K562 (cell line): ENCODE measurements around the gene SLC37A3. TPM values are rescaled to one million over a fixed set of nuclear protein-coding genes. Genes with fewer than 3 reads are reported as not detected.
A peak's percentile ranks its signal among the peaks of the same experiment; 100 is the strongest.

Experiments used
- MBD2 ChIP-seq: sonication (generic); IDR thresholded peaks from 2 replicates; pipeline ENCODE4 v1.6.1; 2016; ENCODE audit warnings: low read depth, borderline replicate concordance
- MTA3 ChIP-seq: fragments of 450-650 bp; formaldehyde crosslinking; IDR thresholded peaks from 2 replicates; pipeline ENCODE4 v1.6.1; 2017; ENCODE audit warnings: mild to moderate bottlenecking, borderline replicate concordance
- NCOA1 ChIP-seq: fragments of 450-650 bp; IDR thresholded peaks from 2 replicates; pipeline ENCODE4 v1.6.1; 2016; ENCODE audit warnings: low read depth
- NONO ChIP-seq, 2 experiments: fragments of 200-400 bp in 1 of 2; fragments of 450-650 bp in 1 of 2; formaldehyde crosslinking in 1 of 2; IDR thresholded peaks; 2 replicates each; pipeline ENCODE4 v1.6.1; 2017; ENCODE audit warnings: low read depth in 2 of 2, mild to moderate bottlenecking in 2 of 2, moderate library complexity in 2 of 2, low read length in 1 of 2
- NR4A1 ChIP-seq, 2 experiments: fragments of 250-450 bp in 1 of 2; fragments of 450-650 bp in 1 of 2; sonication (Bioruptor Pico) in 1 of 2; IDR thresholded peaks; 2 replicates each; pipeline versions ENCODE4 v1.4.0 to v1.6.1; 2016 to 2020; ENCODE audit warnings: mild to moderate bottlenecking in 2 of 2, missing compliant biosample characterization in 1 of 2, missing genetic modification characterization in 1 of 2, moderate library complexity in 1 of 2
- PHB2 ChIP-seq: fragments of 450-650 bp; IDR thresholded peaks from 2 replicates; pipeline ENCODE4 v1.6.1; 2017; ENCODE audit warnings: low read depth
- RFX1 ChIP-seq: fragments of 450-650 bp; IDR thresholded peaks from 2 replicates; pipeline ENCODE4 v1.6.1; 2016; ENCODE audit warnings: mild to moderate bottlenecking, moderate library complexity
- TCF7L2 ChIP-seq: fragments of 150-350 bp; IDR thresholded peaks from 2 replicates; pipeline ENCODE4 v1.6.1; 2016; ENCODE audit warnings: low read depth, mild to moderate bottlenecking, low read length, moderate library complexity
- TRIM24 ChIP-seq, 2 experiments: fragments of 450-650 bp; IDR thresholded peaks; 2 replicates each; pipeline ENCODE4 v1.6.1; 2016
- polyA plus RNA-seq, 8 experiments: library from polyadenylated mRNA; depleted of rRNA in 4 of 8; stranded (reverse) in 5 of 8; unstranded in 3 of 8; fragments of >200 nt; fragmentation: Nextera tagmentation in 2 of 8; fragmentation: Illumina TruSeq in 1 of 8; extraction: Ambion mirVana in 2 of 8; extraction: Trizol in 1 of 8; gene quantifications; 2 replicates each; pipeline versions ENCODE4 v1.2.1 to v1.2.3, GENCODE V29; 2011 to 2014; ENCODE audit warnings: inconsistent platforms in 1 of 8, missing spikeins in 1 of 8
- total RNA-seq, 7 experiments: library from RNA; depleted of rRNA in 6 of 7; stranded (reverse); fragments of >200 nt in 6 of 7; fragmentation: Illumina TruSeq in 2 of 7; extraction: Trizol in 2 of 7; gene quantifications; 2 replicates each; pipeline versions ENCODE4 v1.2.1 to v1.2.3, GENCODE V29; 2011 to 2021; ENCODE audit warnings: low replicate concordance in 1 of 7
- TF ChIP-seq, protein P1 (sequence below): sonication (generic); IDR thresholded peaks from 2 replicates; pipeline ENCODE4 v1.6.1; 2016
- TF ChIP-seq, protein P2 (sequence below): fragments of 450-650 bp; IDR thresholded peaks from 2 replicates; pipeline ENCODE4 v1.6.1; 2014; ENCODE audit warnings: low read depth, mild to moderate bottlenecking, moderate library complexity, borderline replicate concordance
- TF ChIP-seq, protein P3 (sequence below): fragments of 450-650 bp; IDR thresholded peaks from 2 replicates; pipeline ENCODE4 v1.6.1; 2017; ENCODE audit warnings: antibody characterized with exemption, mild to moderate bottlenecking

SLC37A3 gene
- total and polyA plus RNA-seq, 9 of the 15 experiments (the other 6 are each of a cell fraction or from before 2014, with no cell fraction given) = 11.7 to 59.1 (median 26.8) TPM

DNA sequence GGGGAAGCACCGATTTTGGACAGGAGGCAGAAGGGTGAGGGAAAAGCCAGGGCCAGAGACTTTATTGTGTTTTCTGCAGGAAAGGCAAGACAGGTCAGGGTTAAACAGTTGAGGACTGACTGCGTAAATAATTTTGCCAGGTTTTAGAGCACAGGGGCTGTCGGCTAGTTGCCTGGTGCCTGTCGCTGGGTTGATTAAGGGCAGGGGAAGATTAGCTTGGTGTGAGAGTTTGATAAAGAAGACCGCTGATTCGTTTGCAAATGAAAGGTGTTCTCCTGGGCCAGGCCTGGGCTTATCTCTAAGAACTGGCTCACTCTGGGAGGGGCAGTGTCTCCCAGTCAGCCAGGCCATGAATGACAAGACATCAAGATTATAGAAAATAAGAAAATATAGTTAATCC, 75.6 kb downstream of the SLC37A3 start (continued):
- TF ChIP-seq, protein P1, sequence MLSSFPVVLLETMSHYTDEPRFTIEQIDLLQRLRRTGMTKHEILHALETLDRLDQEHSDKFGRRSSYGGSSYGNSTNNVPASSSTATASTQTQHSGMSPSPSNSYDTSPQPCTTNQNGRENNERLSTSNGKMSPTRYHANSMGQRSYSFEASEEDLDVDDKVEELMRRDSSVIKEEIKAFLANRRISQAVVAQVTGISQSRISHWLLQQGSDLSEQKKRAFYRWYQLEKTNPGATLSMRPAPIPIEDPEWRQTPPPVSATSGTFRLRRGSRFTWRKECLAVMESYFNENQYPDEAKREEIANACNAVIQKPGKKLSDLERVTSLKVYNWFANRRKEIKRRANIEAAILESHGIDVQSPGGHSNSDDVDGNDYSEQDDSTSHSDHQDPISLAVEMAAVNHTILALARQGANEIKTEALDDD = peak; percentile 98
- TF ChIP-seq NCOA1 (peak; percentile 83; the same call in 1 of the 2 replicates), NR4A1 (CRISPR knock-in tag; IDR thresholded peaks at IDR 0.05) (no peak), NR4A1 (tag; IDR thresholded peaks at IDR 0.05) (0 out of 2 replicates have a peak, but pooled peaks have one; percentile 27), MBD2 (peak; percentile 56; the same call in 1 of the 2 replicates), MTA3 (peak; percentile 65), RFX1 (peak; percentile 53; the same call in 1 of the 2 replicates), NONO (IDR thresholded peaks at IDR 0.05; ENCODE audit: low read depth in 2 of 2, low read length in 1 of 2) (peak in 1 of 2 experiments; percentile 30; a peak in 1 of 4 replicates), TRIM24 (IDR thresholded peaks at IDR 0.05) (peak; percentile 93 to 95), PHB2 (peak; percentile 89), TCF7L2 (no peak)
- TF ChIP-seq, protein P2, sequence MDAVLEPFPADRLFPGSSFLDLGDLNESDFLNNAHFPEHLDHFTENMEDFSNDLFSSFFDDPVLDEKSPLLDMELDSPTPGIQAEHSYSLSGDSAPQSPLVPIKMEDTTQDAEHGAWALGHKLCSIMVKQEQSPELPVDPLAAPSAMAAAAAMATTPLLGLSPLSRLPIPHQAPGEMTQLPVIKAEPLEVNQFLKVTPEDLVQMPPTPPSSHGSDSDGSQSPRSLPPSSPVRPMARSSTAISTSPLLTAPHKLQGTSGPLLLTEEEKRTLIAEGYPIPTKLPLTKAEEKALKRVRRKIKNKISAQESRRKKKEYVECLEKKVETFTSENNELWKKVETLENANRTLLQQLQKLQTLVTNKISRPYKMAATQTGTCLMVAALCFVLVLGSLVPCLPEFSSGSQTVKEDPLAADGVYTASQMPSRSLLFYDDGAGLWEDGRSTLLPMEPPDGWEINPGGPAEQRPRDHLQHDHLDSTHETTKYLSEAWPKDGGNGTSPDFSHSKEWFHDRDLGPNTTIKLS = peak; percentile 19; the same call in 1 of the 2 replicates
- TF ChIP-seq, protein P3, sequence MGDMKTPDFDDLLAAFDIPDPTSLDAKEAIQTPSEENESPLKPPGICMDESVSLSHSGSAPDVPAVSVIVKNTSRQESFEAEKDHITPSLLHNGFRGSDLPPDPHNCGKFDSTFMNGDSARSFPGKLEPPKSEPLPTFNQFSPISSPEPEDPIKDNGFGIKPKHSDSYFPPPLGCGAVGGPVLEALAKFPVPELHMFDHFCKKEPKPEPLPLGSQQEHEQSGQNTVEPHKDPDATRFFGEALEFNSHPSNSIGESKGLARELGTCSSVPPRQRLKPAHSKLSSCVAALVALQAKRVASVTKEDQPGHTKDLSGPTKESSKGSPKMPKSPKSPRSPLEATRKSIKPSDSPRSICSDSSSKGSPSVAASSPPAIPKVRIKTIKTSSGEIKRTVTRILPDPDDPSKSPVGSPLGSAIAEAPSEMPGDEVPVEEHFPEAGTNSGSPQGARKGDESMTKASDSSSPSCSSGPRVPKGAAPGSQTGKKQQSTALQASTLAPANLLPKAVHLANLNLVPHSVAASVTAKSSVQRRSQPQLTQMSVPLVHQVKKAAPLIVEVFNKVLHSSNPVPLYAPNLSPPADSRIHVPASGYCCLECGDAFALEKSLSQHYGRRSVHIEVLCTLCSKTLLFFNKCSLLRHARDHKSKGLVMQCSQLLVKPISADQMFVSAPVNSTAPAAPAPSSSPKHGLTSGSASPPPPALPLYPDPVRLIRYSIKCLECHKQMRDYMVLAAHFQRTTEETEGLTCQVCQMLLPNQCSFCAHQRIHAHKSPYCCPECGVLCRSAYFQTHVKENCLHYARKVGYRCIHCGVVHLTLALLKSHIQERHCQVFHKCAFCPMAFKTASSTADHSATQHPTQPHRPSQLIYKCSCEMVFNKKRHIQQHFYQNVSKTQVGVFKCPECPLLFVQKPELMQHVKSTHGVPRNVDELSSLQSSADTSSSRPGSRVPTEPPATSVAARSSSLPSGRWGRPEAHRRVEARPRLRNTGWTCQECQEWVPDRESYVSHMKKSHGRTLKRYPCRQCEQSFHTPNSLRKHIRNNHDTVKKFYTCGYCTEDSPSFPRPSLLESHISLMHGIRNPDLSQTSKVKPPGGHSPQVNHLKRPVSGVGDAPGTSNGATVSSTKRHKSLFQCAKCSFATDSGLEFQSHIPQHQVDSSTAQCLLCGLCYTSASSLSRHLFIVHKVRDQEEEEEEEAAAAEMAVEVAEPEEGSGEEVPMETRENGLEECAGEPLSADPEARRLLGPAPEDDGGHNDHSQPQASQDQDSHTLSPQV = peak; percentile 57; the same call in 1 of the 2 replicates
